IMR-90 (cell line): ENCODE data around the gene VAV1. TPM values are rescaled to one million over a fixed set of nuclear protein-coding genes. Genes with fewer than 3 reads are reported as not detected.
A peak's percentile ranks its signal among the peaks of the same experiment; 100 is the strongest.

Source experiments
- ATAC-seq: fragments of 200-7000 bp; cut with Tn5 transposase; 2 replicates; pipeline ENCODE4 v1.9.1; 2020; ENCODE audit warnings: low read depth, mild to moderate bottlenecking, moderate library complexity
- BruUV-seq: library from RNA; stranded (reverse); fragments of 400-500 nt; replicated peaks from 2 replicates; lab custom pipeline; 2021; lab: Mats Ljungman, UMichigan
- CTCF ChIA-PET: fragments of 300-600 bp; formaldehyde crosslinking; extraction: SDS; loops from one replicate; lab custom pipeline; 2021; ENCODE audit warnings: antibody characterized with exemption; lab: Yijun Ruan, JAX
- POLR2A ChIA-PET: fragments of 300-600 bp; sonication (Branson Sonifier 250); formaldehyde crosslinking; loops from one replicate; lab custom pipeline; 2022; ENCODE audit warnings: antibody characterized with exemption; ENCODE audit not compliant: unreplicated experiment; lab: Charles Lee
- DNase-seq: peaks from one replicate; pipeline ENCODE4 v3.0.0; 2013
- H2AFZ ChIP-seq: replicated peaks from 2 replicates; pipeline ENCODE3; 2013; ENCODE audit warnings: low read length, mild to moderate bottlenecking; ENCODE audit not compliant: poor library complexity
- H2AK5ac ChIP-seq: 2 replicates; pipeline ENCODE4 v1.6.1; 2013; ENCODE audit warnings: low read depth, low read length, inconsistent platforms
- H2AK9ac ChIP-seq: replicated peaks from 2 replicates; pipeline ENCODE3; 2013; ENCODE audit warnings: mild to moderate bottlenecking, low read depth, low read length, moderate library complexity; ENCODE audit not compliant: poor library complexity
- H2BK120ac ChIP-seq: 2 replicates; pipeline ENCODE4 v1.6.1; 2013; ENCODE audit warnings: low read depth, low read length, inconsistent platforms
- H2BK15ac ChIP-seq: 3 replicates; pipeline ENCODE4 v1.6.1; 2013; ENCODE audit warnings: low read depth, low read length, inconsistent platforms
- H2BK20ac ChIP-seq: 2 replicates; pipeline ENCODE4 v1.6.1; 2013; ENCODE audit warnings: low read depth, mild to moderate bottlenecking, inconsistent platforms, low read length, moderate library complexity
- H2BK5ac ChIP-seq: 2 replicates; pipeline ENCODE4 v1.6.1; 2013; ENCODE audit warnings: mild to moderate bottlenecking, low read depth, low read length, inconsistent platforms; ENCODE audit not compliant: poor library complexity, severe bottlenecking
- H3K14ac ChIP-seq: replicated peaks from 2 replicates; pipeline ENCODE4 v1.6.1; 2013; ENCODE audit warnings: low read depth, low read length, inconsistent platforms
- H3K18ac ChIP-seq: 2 replicates; pipeline ENCODE4 v1.6.1; 2013; ENCODE audit warnings: low read depth, low read length, control low read depth
- H3K23ac ChIP-seq: 2 replicates; pipeline ENCODE4 v1.6.1; 2013; ENCODE audit warnings: low read depth, low read length, inconsistent platforms
- H3K27ac ChIP-seq: 2 replicates; pipeline ENCODE4 v1.5.1; 2013; ENCODE audit warnings: mild to moderate bottlenecking, control low read depth, low read length; ENCODE audit not compliant: insufficient read depth
- H3K27me3 ChIP-seq: 2 replicates; pipeline ENCODE4 v1.6.1; 2013; ENCODE audit warnings: low read length; ENCODE audit not compliant: control insufficient read depth, insufficient read depth
- H3K36me3 ChIP-seq: 2 replicates; pipeline ENCODE4 v1.6.1; 2013; ENCODE audit warnings: low read length, mixed read lengths; ENCODE audit not compliant: control insufficient read depth, insufficient read depth
- H3K4ac ChIP-seq: 2 replicates; pipeline ENCODE4 v1.6.1; 2013; ENCODE audit warnings: low read depth, low read length, inconsistent platforms
- H3K4me1 ChIP-seq: 2 replicates; pipeline ENCODE4 v1.6.1; 2013; ENCODE audit warnings: low read length, mixed read lengths; ENCODE audit not compliant: control insufficient read depth, insufficient read depth
- H3K4me2 ChIP-seq: 2 replicates; pipeline ENCODE4 v1.6.1; 2013; ENCODE audit warnings: low read depth, mild to moderate bottlenecking, control low read depth, low read length, moderate library complexity
- H3K4me3 ChIP-seq: 2 replicates; pipeline ENCODE4 v1.5.1; 2013; ENCODE audit warnings: low read depth, mild to moderate bottlenecking, control low read depth, low read length, moderate library complexity; ENCODE audit not compliant: insufficient read depth
- H3K56ac ChIP-seq: 2 replicates; pipeline ENCODE4 v1.6.1; 2013; ENCODE audit warnings: low read length, inconsistent platforms; ENCODE audit not compliant: insufficient read depth; ENCODE audit errors: extremely low read depth
- H3K79me1 ChIP-seq, 2 experiments: 2 replicates each; pipeline ENCODE4 v1.6.1; 2013; ENCODE audit warnings: low read length in 2 of 2, inconsistent platforms in 1 of 2, low read depth in 1 of 2
- H3K9ac ChIP-seq: 2 replicates; pipeline ENCODE4 v1.6.1; 2013; ENCODE audit warnings: low read depth, low read length, control low read depth
- H3K9me1 ChIP-seq: 2 replicates; pipeline ENCODE4 v1.6.1; 2013; ENCODE audit warnings: low read length, inconsistent platforms; ENCODE audit not compliant: insufficient read depth
- H3K9me3 ChIP-seq: 2 replicates; pipeline ENCODE4 v1.6.1; 2013; ENCODE audit warnings: low read length; ENCODE audit not compliant: control insufficient read depth, insufficient read depth
- H4K20me1 ChIP-seq: 2 replicates; pipeline ENCODE4 v1.6.1; 2013; ENCODE audit warnings: low read length, inconsistent platforms; ENCODE audit not compliant: insufficient read depth
- H4K5ac ChIP-seq: 2 replicates; pipeline ENCODE4 v1.6.1; 2013; ENCODE audit warnings: mild to moderate bottlenecking, low read depth, low read length, control low read depth
- H4K8ac ChIP-seq, 2 experiments: 2 replicates each; pipeline ENCODE4 v1.6.1; 2013; ENCODE audit warnings: low read depth in 2 of 2, low read length in 2 of 2, control low read depth in 1 of 2, inconsistent platforms in 1 of 2
- H4K91ac ChIP-seq: 2 replicates; pipeline ENCODE4 v1.6.1; 2013; ENCODE audit warnings: low read depth, low read length, inconsistent platforms; ENCODE audit not compliant: insufficient read depth
- BHLHE40 ChIP-seq: fragments of 150-350 bp; IDR thresholded peaks from 2 replicates; pipeline ENCODE4 v1.6.1; 2016; ENCODE audit warnings: mild to moderate bottlenecking, low read depth, low read length
- FOS ChIP-seq: fragments of 150-350 bp; IDR thresholded peaks from 2 replicates; pipeline ENCODE4 v1.6.1; 2016; ENCODE audit warnings: low read depth, low read length
- MAZ ChIP-seq: IDR thresholded peaks from 2 replicates; pipeline ENCODE4 v1.6.1; 2012; ENCODE audit warnings: low read depth, mild to moderate bottlenecking, low read length, improper control_type of control experiment, moderate library complexity, borderline replicate concordance
- MXI1 ChIP-seq: IDR thresholded peaks from 2 replicates; pipeline ENCODE4 v1.6.1; 2012; ENCODE audit warnings: low read depth, mild to moderate bottlenecking, low read length, moderate library complexity, borderline replicate concordance
- RCOR1 ChIP-seq: IDR thresholded peaks from 2 replicates; pipeline ENCODE4 v1.6.1; 2012; ENCODE audit warnings: mild to moderate bottlenecking, low read length, improper control_type of control experiment; ENCODE audit not compliant: insufficient replicate concordance
- SMC3 ChIP-seq: fragments of 150-350 bp; IDR thresholded peaks from 2 replicates; pipeline ENCODE4 v1.6.1; 2016; ENCODE audit warnings: low read depth, mild to moderate bottlenecking, antibody characterized with exemption, low read length, moderate library complexity
- WGBS, 2 experiments: methylation state at CpG; one replicate each; pipeline versions ENCODE4 v1.1.5 to v1.1.7; 2013; ENCODE audit warnings: missing lambda C conversion rate in 2 of 2; ENCODE audit not compliant: insufficient read length in 1 of 2; ENCODE audit errors: extremely low coverage in 2 of 2; 5-methylcytosine and 5-hydroxymethylcytosine counted together
- dilution Hi-C: fragments of 300-500 bp; cut with HindIII; formaldehyde crosslinking; loops from one replicate; pipeline ENCODE4 v1.14.3; 2018; ENCODE audit warnings: low sequenced_read_pairs; ENCODE audit not compliant: unreplicated experiment
- in situ Hi-C: fragments of 300-500 bp; cut with MboI; formaldehyde crosslinking; loops from 3 replicates; pipeline ENCODE4 v1.14.3; 2019; ENCODE audit warnings: low sequenced_read_pairs, inconsistent platforms, mixed read lengths
- intact Hi-C: fragments of 100-400 bp; cut with micrococcal nuclease; formaldehyde crosslinking; loops from 2 replicates; pipeline ENCODE4 v1.10.0; 2022
- polyA plus RNA-seq, 3 experiments: library from polyadenylated mRNA; depleted of rRNA; stranded (reverse); fragments of >200 nt; gene quantifications; 2 replicates each; pipeline ENCODE4 v1.2.3, GENCODE V29; 2012; ENCODE audit warnings: low replicate concordance in 1 of 3
- total RNA-seq: library from RNA; depleted of rRNA; stranded (reverse); fragments of >200 nt; gene quantifications from 2 replicates; pipeline ENCODE4 v1.2.3, GENCODE V29; 2012

The VAV1 gene
- total and polyA plus RNA-seq, 2 of the 4 experiments (the other 2 are of a cell fraction), result not detected

DNA sequence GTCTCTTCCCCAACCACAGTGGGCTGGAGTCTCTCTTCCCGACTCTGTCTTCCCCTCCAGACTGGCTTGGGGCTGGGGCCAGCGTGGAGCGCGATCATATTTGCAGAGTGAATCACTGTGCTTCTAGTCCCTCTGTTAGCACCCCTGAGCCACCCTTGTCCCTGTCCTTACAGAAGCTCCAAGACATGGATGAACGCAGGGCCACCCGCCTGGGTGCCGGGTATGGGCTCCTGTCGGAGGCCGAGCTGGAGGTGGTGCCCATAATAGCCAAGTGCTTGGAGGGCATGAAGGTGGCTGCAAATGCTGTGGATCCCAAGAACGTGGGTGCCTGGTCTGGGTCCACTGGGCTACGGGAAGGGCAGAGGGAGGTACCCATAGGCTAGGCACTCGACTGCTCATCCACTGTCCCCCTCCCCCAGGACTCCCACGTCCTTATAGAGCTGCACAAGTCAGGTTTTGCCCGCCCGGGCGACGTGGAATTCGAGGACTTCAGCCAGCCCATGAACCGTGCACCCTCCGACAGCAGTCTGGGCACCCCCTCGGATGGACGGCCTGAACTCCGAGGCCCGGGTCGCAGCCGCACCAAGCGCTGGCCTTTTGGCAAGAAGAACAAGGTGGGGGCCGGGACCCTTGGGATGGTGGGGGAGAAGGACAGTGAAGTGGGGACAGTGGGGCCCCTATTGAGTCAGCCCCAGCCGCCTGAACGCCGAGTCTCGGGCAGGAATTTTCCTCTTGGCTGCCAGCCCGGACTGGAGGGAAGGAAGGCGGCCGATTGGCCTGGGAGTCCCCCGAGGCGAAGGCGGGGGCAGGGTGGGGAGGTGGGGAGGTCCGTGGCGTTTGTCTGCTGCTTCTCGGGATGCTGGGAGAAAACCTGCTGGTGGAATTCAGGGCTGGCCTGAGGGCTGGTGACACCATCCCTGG is 27.9 kb upstream of the VAV1 start:
- Histone ChIP-seq H2AK5ac (peak overlapping the region; percentile 90), H3K79me1 (peaks cover 20 to 57% of the 10 kb centered on the region in 2 experiments), H4K8ac (peak overlapping the region; percentile 39 to 82), H3K18ac (peak overlapping the region; percentile 74), H3K4ac (peak overlapping the region; percentile 93), H3K27me3 (no peaks in the 10 kb centered on the region), H3K4me1 (peaks cover 27% of the 10 kb centered on the region), H3K56ac (peak overlapping the region; percentile 70), H2BK15ac (peak overlapping the region; percentile 41; the same call in 2 of the 3 replicates), H3K27ac (peak overlapping the region; percentile 85), H3K9me3 (no peaks in the 10 kb centered on the region), H3K36me3 (peaks cover 45% of the 10 kb centered on the region), H4K5ac (peak overlapping the region; percentile 70), H2BK20ac (peak overlapping the region; percentile 86), H3K4me3 (no peak overlapping the region), H3K14ac (peak overlapping the region; percentile 42), H2AK9ac (peak overlapping the region; percentile 92), H4K91ac (peak overlapping the region; percentile 78), H3K4me2 (peak overlapping the region; percentile 65), H2BK5ac (peak overlapping the region; percentile 94), H3K23ac (peak overlapping the region; percentile 94; the same call in 1 of the 2 replicates), H2AFZ (peak overlapping the region; percentile 89), H4K20me1 (0 out of 2 replicates have a peak, but pooled peaks cover 4% of the 10 kb centered on the region), H3K9ac (peak overlapping the region; percentile 52), H3K9me1 (no peaks in the 10 kb centered on the region), H2BK120ac (peak overlapping the region; percentile 93)
- dilution Hi-C loops, result no loop called here
- WGBS, 2 experiments, result 12% methylated on average over 18 of the region's 41 CpGs; no CpG with 5 or more reads in 1 of the 2 experiments
- DNase-seq (peak; percentile 87), ATAC-seq (peak; percentile 75)
- POLR2A ChIA-PET, result no interaction called here
- intact Hi-C loops, result loop anchor here (2.0 kb wide), 1 partner anchor 112 kb away; no protein-coding TSS in a partner anchor
- peak; percentile 80; the same call in 1 of the 2 replicates for TF ChIP-seq MAZ
- no peak for TF ChIP-seq SMC3
- 0 out of 2 replicates have a peak, but pooled peaks have one; percentile 6 for TF ChIP-seq BHLHE40
- TF ChIP-seq FOS, result peak; percentile 28; the same call in 1 of the 2 replicates
- TF ChIP-seq MXI1, result no peak
- TF ChIP-seq RCOR1, result no peak
- CTCF ChIA-PET, result no interaction called here
- in situ Hi-C loops, result no loop called here
- BruUV-seq, result no TSS peak
